Ramos (cell line): ENCODE data around the gene TUBB6.

Experiments used
- in situ Hi-C: fragments of 300-500 bp; cut with MboI; formaldehyde crosslinking; loops from one replicate; pipeline ENCODE4 v1.14.3; 2022; ENCODE audit warnings: low sequenced_read_pairs; ENCODE audit not compliant: unreplicated experiment

TUBB6 gene

GRCh38 chr18:12335503-12335902 lies 27.5 kb downstream of the TUBB6 start:
- in situ Hi-C loops: no loop called here

- in situ Hi-C loops: no loop called here
Observed at GRCh38 chr18:12336171-12336613, 28.2 kb downstream of the TUBB6 start.

GRCh38 chr18:12336887-12337286 lies 28.8 kb downstream of the TUBB6 start:
- in situ Hi-C loops: no loop called here

GRCh38 chr18:12338382-12338781 lies 30.3 kb downstream of the TUBB6 start:
- in situ Hi-C loops: no loop called here

- in situ Hi-C loops: no loop called here
Observed at GRCh38 chr18:12340945-12341660, 33.1 kb downstream of the TUBB6 start.

- in situ Hi-C loops: no loop called here
Observed at GRCh38 chr18:12342661-12343060, 34.6 kb downstream of the TUBB6 start.

GRCh38 chr18:12345491-12346239 lies 37.6 kb downstream of the TUBB6 start:
- in situ Hi-C loops: no loop called here

- in situ Hi-C loops: no loop called here
Observed at GRCh38 chr18:12346240-12346565, 38.2 kb downstream of the TUBB6 start.

GRCh38 chr18:12347895-12348294 lies 39.9 kb downstream of the TUBB6 start:
- in situ Hi-C loops: no loop called here

- in situ Hi-C loops: no loop called here
Observed at GRCh38 chr18:12352188-12352587, 44.1 kb downstream of the TUBB6 start.

GRCh38 chr18:12359515-12359927 lies 51.5 kb downstream of the TUBB6 start:
- in situ Hi-C loops: no loop called here

- in situ Hi-C loops: no loop called here
Observed at GRCh38 chr18:12361770-12362378, 53.8 kb downstream of the TUBB6 start.

- in situ Hi-C loops: no loop called here
Observed at GRCh38 chr18:12362473-12363174, 54.6 kb downstream of the TUBB6 start.

GRCh38 chr18:12366379-12366778 lies 58.3 kb downstream of the TUBB6 start:
- in situ Hi-C loops: no loop called here

GRCh38 chr18:12366784-12367183 lies 58.7 kb downstream of the TUBB6 start:
- in situ Hi-C loops: no loop called here

- in situ Hi-C loops: no loop called here
Observed at GRCh38 chr18:12369211-12369610, 61.2 kb downstream of the TUBB6 start.

GRCh38 chr18:12371590-12371989 lies 63.5 kb downstream of the TUBB6 start:
- in situ Hi-C loops: no loop called here

GRCh38 chr18:12372406-12372805 lies 64.4 kb downstream of the TUBB6 start:
- in situ Hi-C loops: no loop called here

- in situ Hi-C loops: no loop called here
Observed at GRCh38 chr18:12373116-12373770, 65.2 kb downstream of the TUBB6 start.

- in situ Hi-C loops: no loop called here
Observed at GRCh38 chr18:12373771-12374116, 65.7 kb downstream of the TUBB6 start.
